Measurements from ENCODE around the gene LMF1.

The LMF1 gene
- total RNA-seq: 21.8 to 25.0 reads per million in 2 donors

DNA sequence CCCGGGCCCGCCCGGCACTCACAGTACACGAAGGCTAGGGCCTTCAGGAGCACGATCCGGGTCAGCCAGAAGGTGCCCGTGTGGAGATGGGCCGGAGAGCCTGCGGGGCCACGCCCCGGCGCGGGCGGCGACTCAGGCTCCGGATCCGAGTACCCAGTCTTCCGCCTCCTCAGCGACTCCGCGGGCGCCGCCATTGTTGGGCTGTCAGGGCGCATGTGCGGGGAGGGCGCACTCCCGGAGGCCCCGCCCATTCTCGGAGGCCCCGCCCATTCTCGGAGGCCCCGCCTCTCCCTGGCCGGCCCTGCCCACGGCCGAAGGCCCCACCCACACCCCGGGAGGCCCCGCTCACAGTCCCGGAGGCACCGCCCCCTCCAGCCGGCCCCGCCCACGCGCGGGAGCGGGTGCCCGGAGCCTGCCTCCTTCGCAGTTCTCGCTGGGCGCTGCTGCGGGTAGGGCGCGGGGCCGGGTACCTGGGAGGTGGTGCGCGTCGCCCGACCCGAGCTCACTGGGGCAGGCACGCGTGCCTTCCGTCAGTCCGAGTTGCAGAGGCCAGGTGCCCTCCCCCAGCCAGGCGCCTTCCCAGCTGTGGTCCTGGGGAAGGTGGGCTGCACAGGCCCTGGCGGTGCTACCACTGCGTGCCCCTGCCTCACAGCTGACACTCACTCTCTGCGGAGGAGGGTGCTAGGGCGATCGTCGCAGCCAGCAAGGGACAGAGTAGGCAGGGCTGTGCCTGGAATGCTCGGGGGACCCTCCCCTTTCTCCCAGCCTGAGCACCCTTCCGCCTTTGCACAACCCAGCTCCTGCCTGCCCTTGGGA lies at the start of gene LMF1:
LMF1 (minus strand) TSS at position 219 of the 816 bp plus-strand sequence; CDS start at position 215, 4 bp downstream.
- peak; percentile 86 to 98 (median 94) for DNase-seq

DNA sequence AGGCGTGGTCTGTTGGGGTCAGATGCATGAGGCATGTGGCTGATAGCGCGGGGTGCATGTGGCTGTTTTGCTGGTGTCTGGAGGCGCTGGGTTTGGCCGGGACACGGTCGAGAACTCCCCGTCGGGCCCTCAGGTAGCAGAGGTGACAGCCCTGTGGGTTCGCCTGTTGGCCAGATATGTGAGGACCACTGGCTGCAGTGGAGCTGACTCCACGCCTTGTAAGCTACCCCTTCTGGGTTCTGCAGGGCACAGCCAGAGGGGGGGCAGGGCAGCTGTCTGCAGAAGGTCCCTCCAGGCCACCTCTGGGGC lies 49.3 kb upstream of the LMF1 start:
- no peak for DNase-seq

DNA sequence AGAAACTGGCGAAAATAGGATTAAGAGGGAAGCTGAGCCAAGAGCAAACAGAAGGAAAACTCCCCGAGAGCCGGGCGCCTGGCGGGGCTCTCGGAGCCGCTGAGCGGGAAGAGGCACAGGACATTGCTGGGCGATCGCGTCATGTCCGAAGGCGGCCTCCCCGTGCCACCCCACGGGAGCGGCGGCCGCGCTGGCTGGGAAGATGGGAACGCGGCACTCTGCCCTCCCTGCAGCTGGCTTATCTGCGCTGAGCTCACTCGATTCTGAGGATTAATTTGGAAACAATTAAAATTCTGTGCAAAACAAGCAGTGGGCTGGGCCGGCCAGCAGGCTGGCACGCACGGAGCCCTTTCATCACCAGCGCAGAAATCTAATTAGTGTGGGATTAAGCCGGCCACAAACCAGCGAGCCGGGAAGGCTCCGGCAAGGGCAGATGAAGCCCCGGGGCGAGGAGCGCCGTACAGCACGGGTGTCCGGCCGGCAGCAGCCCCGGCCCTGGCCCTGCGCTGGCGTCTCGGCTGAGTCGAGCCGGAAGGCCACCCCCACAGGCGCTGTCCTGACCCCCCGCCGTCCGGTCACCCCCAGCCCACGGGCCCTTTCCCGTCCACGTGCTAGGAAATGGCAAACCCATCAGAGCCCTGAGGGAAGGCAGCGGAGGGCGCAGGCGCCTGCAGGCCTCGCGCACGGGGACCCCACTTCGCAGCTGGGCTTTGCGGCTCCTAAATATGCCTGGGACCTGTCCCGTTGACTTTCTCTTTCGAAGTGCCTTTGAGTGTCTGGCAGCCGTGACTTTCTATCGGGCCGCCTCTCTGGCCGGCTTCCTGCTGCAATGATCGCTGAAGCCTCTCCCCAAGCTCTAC lies 48.7 kb upstream of the LMF1 start:
- no peak for DNase-seq

DNA sequence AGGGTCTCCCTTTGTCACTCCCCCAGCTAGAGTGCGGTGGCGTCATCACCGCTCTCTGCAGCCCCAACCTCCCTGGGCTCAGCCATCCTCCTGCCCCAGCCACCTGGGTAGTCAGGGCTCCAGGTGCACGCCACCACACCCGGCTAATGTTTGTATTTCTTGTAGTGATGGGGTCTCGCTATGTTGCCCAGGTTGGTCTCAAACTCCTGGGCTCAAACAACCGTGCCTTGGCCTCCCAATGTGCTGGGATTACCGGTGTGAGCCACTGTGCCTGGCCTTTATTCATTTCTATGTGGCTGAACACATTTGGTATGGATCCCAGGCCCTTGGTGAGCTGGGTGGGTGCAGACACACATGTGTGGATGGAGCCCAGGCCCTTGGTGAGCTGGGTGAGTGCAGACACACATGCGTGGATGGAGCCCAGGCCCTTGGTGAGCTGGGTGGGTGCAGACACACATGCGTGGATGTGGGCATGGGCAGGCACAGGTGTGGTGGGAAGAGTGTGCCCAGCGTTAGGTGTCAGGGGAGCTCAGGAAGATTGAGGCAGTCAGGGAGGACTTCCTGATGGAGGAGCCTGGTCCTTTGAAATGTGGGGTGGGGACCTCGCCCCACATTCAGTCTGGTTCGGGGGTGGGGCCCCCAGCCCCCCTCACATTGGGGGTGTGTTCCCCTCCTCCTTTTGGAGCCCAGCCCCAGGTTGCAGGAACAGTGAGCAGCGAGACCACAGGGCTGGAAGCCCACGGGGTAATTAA lies 47.8 kb upstream of the LMF1 start:
- no peak for DNase-seq

DNA sequence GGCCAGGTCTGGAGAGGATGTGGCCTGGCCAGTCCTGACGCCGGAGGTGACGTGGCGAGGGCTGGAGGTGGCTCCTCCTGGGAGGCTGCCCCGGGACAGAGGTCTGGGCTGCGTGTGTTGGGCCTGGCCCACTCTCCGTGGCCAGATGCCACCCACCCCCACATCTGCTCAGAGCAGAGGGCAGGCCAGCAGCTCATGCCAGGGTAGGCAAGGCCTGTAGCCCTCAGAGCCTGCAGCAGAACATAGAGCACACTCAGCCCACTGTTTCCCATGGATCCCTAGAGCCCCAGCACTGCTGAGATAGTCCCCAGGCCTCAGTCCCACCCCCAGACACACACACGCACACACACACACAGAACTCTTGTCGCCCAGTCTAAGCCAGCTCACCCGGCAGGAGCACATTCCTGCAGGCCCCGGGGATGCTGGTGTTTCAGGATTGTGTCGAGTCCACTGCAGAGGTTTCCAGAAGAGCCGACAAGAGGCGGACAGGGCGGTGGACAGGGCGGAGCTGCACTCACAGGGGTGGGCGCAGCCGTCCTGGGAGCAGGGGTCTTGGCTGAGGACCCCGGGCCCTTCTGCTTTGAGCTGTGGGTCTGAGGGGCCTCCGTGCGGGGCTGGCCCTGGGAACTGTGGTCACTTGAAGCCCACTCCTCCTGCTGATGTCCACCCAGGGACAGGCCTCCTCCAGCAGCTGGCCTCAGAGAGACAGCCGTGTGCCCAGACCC lies 44.1 kb upstream of the LMF1 start:
- no peak for DNase-seq

DNA sequence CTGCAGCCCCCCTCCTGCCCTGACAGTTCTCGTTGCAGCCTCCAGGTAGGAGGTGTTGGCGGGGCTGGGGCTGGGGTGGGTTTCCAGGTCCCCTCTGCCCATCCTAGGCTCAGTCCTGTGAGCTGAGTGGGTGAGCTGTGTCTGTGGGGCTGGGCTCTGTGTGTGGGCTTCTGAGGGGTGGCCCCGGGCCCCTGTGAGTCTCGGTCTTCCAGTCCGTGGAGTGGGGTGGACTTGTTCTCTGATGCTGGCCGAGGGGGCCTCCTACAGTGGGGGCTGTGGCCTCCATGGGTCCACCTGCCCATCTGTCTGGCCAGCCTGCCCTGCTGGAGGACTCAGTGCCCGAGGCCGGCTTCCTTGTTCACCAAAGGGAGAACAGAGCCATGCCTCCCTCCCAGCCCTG lies 43.4 kb upstream of the LMF1 start:
- no peak for DNase-seq

DNA sequence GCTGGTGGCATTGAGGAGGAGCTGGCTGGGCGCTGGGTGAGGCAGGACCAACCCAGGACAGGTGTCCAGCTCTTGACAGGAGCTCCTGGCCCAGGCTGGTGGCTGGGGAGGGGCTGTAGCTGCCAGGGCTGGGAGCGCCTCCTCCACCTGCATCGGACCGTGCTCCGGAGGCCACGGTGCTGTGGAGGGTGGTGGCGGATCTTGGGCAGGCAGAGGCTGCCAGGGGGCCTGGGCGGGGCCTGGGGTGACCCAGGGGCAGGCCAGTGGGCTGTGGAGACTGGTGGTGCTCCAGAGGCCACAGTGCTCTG lies 42.8 kb upstream of the LMF1 start:
- DNase-seq: no peak

DNA sequence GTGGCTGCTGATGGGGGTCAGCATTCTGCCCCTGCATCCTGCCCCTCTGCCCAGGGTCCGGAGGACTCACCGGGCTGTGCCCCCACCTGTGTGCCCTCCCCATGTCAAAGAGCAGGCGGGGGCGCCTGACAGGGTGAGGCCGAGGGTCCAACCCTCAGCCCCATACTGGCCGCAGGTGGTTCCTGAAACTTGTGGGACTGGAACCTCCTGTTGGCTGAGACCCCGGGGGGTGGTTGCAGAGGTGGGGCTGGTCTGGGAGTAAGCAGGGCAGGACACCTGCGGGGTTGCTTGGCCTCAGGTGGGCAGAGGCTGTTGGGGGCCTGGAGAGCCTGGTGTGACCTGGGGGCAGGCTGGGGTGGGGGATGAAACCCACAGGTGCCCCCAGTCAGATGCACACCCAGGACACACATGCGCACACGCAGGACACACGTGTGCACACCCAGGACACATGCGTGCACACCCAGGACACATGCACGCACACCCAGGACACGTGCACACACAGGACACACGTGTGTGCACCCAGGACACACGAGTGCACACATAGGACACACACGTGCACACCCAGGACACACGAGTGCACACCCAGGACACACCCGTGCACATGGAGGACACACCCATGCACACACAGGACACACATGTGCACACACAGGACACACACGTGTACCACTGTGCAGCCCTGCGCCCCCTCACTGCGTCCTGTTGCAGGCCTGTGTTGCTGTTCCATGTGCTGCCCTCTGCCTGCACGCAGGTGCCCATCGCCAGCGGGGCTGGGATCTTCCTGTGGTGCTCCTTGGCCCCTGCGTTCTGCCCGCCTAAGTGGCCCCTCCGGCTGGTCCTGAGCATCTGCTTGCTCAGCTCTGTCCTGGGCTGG lies 42.2 kb upstream of the LMF1 start:
- DNase-seq: no peak

DNA sequence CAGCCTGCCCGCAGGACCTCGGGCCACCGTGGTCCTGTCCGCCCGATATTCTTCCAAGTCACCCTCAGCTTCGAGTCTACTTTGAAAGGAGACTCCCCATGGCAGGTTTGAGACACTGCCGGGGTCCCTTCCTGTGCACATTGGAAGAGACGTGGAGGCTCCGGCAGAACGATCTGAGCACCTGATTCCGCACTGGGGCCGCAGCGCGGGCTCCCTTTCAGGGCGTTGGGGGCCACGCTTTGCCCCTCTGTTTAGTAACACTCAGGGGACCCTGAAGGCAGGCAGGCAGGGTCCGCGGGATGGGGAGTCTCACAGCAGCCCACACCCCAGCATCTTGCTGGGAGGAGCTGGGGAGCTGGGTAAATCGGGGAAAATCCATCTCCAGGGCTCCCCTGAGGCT lies 41.4 kb upstream of the LMF1 start:
- no peak for DNase-seq

DNA sequence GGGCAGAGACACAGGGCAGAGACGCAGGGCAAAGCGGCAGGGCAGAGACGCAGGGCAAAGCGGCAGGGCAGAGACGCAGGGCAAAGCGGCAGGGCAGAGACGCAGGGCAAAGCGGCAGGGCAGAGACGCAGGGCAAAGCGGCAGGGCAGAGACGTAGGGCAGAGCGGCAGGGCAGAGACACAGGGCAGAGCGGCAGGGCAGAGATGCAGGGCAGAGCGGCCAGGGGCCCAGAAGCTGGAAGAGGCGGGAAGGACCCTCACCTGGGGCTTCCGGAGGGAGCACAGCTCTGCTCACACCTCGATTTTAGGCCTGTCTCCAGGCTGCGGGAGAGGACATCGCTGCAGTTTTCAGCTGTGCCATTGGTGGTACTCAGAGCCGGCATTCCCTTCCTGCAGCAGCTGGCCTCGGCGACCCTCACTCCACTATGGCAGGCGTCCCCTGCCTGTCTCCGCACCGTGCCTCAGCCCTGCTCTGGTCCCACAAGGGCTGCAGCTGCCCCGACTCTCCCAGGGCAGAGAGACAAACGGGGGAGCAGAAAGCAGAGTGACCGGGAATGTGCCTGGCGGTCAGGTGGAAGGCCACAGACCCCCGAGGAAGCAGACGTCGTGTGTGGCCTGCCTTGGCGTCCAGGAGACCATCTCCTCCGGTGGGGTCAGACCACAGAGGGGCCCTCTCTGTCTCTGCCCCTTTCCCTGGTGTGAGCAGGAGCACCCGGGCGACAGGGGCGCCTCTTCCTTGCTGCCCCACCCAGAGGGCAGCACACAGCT lies 40.7 kb upstream of the LMF1 start:
- DNase-seq: no peak

DNA sequence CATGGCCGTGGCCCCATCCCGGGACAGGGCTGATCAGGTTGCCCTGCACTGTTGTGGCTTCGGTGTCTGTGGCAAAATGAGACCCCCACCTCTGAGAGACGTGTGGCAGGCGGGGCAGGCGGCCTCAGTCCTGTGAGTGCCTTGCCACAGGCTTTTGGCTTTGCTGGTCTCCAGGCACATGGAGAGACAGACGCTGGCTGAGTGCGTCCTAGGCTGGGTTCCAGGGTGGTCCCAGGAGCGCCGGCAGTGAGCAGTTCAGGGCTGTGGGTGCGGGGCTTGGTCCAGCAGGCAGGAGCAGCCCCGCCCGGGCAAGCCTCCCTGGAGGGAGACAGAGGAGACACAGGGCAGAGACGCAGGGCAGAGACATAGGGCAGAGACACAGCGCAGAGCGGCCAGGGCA lies 40.0 kb upstream of the LMF1 start:
- no peak for DNase-seq

DNA sequence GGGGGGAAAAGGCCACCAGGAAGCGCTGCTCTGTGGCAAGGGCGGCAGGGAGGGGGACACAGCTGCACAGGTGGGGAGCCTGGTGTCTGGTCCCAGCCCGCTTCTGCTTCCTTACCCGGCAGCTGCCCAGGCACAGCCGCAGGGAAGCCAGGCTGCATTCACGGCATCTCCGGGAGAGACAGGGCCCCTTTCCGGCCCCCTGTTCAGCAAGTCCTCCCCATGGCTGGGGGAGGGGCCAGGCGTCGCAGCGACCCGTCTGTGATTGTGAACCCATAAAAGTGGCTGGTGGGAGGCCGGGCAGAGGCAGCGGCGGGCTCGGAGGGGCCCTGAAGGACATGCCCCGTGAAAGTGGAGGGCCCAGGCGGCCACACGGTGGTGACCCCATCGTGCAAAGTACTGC lies 39.5 kb upstream of the LMF1 start:
- DNase-seq: no peak

DNA sequence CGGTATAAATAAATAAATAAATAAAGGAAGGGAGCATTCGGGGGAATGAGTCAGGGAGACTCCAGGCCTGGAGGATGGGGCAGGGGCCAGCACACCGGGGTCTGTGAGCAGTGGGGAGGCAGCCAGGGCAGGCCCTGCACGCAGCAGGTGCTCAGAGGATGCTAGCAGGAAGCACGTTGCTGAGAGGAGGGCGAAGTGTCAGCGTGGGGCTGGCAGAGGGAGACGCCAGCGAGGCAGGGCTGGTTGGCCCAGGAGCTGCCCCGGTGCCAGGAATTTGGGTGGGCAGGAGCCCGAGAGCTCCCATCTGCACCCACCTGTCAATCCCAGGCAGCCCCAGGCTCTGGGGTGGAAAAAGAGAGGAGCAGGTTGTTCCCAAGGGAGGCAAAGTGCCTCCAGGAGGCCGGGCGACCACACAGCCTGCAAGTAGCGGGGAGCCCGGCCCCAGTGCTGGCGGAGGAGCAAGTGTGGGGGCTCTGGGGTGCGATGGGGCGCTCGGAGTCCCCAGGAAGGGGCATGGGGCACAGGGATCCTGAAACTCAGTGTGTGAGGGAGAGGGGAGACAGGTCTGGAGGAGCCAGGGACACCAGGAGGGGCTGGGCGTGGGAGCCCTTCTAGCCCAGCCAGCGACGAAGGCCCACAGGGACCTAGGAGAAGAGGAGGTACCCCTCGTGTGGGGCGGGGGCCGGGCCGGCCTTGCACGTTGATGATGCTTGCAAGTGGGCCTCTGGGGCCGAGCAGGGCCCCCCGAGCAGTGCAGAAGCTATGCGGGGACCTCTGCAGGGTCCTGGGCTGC lies 38.8 kb upstream of the LMF1 start:
- no peak for DNase-seq

DNA sequence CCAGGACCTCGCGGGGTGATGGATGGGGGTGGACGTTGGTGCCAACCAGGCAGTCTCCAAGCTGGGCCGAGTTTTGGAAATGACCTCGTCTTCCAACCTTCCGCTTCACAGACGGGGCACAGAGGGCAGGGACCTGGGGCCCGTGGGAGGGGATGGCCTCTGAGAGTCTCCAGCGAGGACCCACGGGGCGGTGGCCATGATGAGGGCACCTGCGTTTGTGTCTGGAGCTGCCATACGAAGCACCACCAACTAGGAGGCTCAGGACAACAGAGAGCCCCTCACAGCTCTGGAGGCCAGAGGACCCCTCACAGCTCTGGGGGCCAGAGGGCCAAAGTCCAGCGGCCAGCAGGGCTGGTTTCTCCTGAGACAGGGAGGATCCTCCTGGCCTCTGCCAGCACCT lies 37.3 kb upstream of the LMF1 start:
- DNase-seq: no peak

DNA sequence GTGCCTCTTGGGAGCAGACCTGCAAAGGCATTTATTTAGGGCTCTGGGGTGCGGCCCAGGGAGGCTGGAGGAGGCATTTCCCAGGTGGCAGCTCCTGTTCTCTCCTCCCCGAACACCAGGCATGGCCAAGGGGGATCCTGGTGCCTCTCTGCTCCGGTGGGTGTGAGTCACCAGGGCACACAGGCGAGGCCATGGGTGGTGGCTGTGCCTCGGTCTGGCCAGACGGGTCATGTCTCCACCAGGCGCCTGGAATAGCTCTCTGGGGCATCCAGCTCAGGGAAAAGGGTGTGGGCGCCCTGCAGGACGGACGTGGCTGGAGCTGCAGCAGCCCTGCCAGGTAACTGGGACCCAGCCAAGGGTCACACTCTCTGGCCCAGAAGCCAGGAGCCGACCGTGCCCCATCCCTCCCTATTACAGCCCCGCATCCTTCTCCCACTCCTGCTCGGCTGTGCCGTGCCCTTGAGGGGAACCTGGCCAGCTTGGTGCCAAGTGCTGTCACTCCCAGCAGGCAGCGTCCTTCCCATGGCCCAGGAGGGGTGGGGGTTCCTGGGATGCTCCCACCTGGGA lies 36.6 kb upstream of the LMF1 start:
- no peak for DNase-seq

DNA sequence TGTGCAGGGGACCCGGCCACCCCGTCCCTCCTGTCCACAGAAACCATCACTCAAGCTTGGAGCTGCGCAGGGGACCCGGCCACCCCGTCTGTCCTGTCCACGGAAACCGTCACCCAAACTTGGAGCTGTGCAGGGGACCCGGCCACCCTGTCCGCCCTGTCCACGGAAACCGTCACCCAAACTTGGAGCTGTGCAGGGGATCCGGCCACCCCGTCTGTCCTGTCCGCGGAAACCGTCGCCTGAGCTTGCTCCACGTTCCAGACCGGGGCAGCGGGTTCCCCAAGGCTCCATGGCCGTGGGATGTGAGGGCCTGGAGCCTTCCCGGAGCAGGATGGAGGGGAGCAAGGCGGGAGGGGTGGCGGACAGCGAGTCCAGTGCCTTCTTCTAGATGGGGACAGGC lies 36.0 kb upstream of the LMF1 start:
- no peak for DNase-seq

DNA sequence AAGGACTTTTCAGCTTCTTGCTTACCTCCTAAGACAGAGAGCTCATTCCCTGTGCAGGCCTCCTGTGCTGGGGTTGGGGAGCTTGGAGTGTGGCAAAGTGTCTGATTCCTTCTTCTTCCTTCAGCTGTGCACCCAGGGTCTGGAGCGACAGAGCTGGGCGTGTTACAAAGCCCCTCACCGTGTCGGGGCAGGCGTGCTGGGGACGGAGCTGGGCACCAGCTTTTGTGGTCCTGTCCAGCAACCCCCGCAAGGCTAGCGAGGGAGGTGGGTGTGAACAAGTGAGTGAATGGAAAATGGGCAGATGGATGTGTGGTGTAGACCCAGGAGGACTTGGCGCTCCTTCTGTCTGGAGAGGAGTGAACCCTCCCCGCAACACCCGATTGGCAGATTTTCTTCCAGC lies 34.5 kb upstream of the LMF1 start:
- DNase-seq: no peak

DNA sequence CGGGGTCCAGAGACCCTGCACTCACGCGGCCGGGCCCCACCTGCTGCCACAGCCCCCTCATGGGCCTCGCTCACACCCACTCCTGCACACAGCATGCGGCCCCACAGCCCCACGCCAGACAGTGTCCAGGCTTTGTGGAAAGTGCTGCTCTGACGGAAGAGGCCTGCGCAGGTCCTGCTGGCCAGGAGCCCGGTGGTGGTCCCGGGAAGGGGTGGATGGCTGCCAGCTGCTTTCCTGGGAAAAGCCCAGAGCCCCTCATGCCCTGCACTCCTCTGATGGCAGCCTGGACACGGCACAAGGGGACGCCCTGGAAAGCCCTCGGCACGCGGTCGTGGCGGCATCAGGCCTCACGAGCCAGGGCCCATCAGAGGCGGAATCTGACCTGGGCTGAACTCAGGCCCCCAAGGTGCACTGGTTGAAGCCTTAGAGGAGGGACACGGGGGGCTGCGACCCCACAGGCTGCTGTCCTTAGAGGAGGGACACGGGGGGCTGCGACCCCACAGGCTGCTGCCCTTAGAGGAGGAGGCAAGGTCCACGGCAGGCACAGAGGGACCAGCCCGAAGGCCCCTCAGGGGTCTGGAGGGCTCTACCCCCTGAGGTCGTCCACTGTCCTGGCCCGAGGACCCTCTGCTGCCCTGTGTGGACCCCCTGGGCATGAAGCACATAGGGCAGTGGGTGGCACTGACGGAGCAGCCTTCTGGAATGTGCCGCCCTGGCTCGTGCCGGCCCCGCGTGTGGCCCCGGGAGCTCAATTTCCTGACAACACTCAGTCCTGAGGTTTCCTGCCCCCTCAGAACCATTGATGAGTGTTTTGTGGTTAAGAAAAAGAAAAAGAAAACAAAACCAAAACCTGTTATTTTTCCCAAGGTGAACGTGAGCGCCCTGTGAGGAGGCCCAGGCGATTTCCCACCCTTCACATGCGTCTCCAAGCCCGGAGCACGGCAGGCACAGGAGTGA lies 32.9 kb upstream of the LMF1 start:
- peak in 3 of 5 experiments; percentile 44 to 78 (median 47) for DNase-seq

Data from T-helper 2 cell (primary cell).